ENCODE results near the gene LHX4. TPM values are rescaled to one million over a fixed set of nuclear protein-coding genes. Genes with fewer than 3 reads are reported as not detected.
"Not testable (repeated sequence)": the region's sequence is repeated elsewhere in the genome, so short reads cannot be mapped to it uniquely, and the experiment has no call there.

The LHX4 gene
- total and polyA plus RNA-seq, 2 of the 4 experiments (the other 2 are of a cell fraction): 0.05 to 0.18 TPM

- CTCF ChIA-PET: no interaction called here
These were observed 28.4 kb upstream of the LHX4 start for GRCh38 chr1:180201451-180202200.

GRCh38 chr1:180202588-180202987 is 27.5 kb upstream of the LHX4 start:
- intact Hi-C loops (cut with micrococcal nuclease): loop anchor here (5.0 kb wide), 1 partner anchor 280 kb away; no protein-coding TSS in a partner anchor
- H2AFZ ChIP-seq (replicated peaks; ENCODE audit: low read length, poor library complexity); H2BK120ac ChIP-seq (ENCODE audit: low read depth, low read length); H4K91ac ChIP-seq (ENCODE audit: insufficient read depth, low read depth, low read length); H3K9ac ChIP-seq (ENCODE audit: low read depth, low read length); in situ Hi-C loops (cut with MboI; ENCODE audit: low sequenced_read_pairs); H3K27ac ChIP-seq (ENCODE audit: insufficient read depth, low read length); H3K79me1 ChIP-seq (ENCODE audit: low read depth in 1 of 2, low read length in 2 of 2); POLR2A ChIA-PET (ENCODE audit: unreplicated experiment); ATAC-seq (ENCODE audit: low read depth); H3K27me3 ChIP-seq (ENCODE audit: control insufficient read depth, insufficient read depth, low read length); H4K8ac ChIP-seq (ENCODE audit: low read depth in 2 of 2, low read length in 2 of 2); H3K23ac ChIP-seq (ENCODE audit: low read depth, low read length); H3K4ac ChIP-seq (ENCODE audit: low read depth, low read length); H2AK5ac ChIP-seq (ENCODE audit: low read depth, low read length); H3K9me3 ChIP-seq (ENCODE audit: control insufficient read depth, insufficient read depth, low read length); H3K14ac ChIP-seq (replicated peaks; ENCODE audit: low read depth, low read length); DNase-seq; H2BK5ac ChIP-seq (ENCODE audit: low read depth, low read length, poor library complexity, severe bottlenecking); H2AK9ac ChIP-seq (replicated peaks; ENCODE audit: low read depth, low read length, poor library complexity); H2BK15ac ChIP-seq (ENCODE audit: low read depth, low read length); BruUV-seq (replicated peaks); H4K5ac ChIP-seq (ENCODE audit: low read depth, low read length); H3K56ac ChIP-seq (ENCODE audit: extremely low read depth, insufficient read depth, low read length); H3K4me2 ChIP-seq (ENCODE audit: low read depth, low read length); H3K4me1 ChIP-seq (ENCODE audit: control insufficient read depth, insufficient read depth, low read length); dilution Hi-C loops (cut with HindIII; ENCODE audit: low sequenced_read_pairs, unreplicated experiment); H3K4me3 ChIP-seq (ENCODE audit: insufficient read depth, low read depth, low read length); H2BK20ac ChIP-seq (ENCODE audit: low read depth, low read length); CTCF ChIA-PET; H3K18ac ChIP-seq (ENCODE audit: low read depth, low read length): not testable (repeated sequence)
- Histone ChIP-seq H3K36me3 (ENCODE audit: control insufficient read depth, insufficient read depth, low read length) (peaks cover 44% of the 10 kb centered on the region), H4K20me1 (ENCODE audit: insufficient read depth, low read length) (peaks cover 45% of the 10 kb centered on the region), H3K9me1 (ENCODE audit: insufficient read depth, low read length) (peaks cover 16% of the 10 kb centered on the region)
- no CpG with 5 or more reads among the region's 5 CpGs for WGBS, 2 experiments (ENCODE audit: extremely low coverage in 2 of 2, insufficient read length in 1 of 2)

More at GRCh38 chr1:180201451-180202200, 28.4 kb upstream of the LHX4 start:
- no peak for DNase-seq
- Histone ChIP-seq H4K5ac (ENCODE audit: low read depth, low read length) (no peak overlapping the region), H3K36me3 (ENCODE audit: control insufficient read depth, insufficient read depth, low read length) (peaks cover 54% of the 10 kb centered on the region), H3K4me3 (ENCODE audit: insufficient read depth, low read depth, low read length) (no peak overlapping the region), H3K9ac (ENCODE audit: low read depth, low read length) (no peak overlapping the region), H3K4ac (ENCODE audit: low read depth, low read length) (no peak overlapping the region), H3K4me2 (ENCODE audit: low read depth, low read length) (no peak overlapping the region), H3K9me1 (ENCODE audit: insufficient read depth, low read length) (peaks cover 16% of the 10 kb centered on the region), H2BK5ac (ENCODE audit: low read depth, low read length, poor library complexity, severe bottlenecking) (no peak overlapping the region), H3K4me1 (ENCODE audit: control insufficient read depth, insufficient read depth, low read length) (no peaks in the 10 kb centered on the region; the same call in 1 of the 2 replicates), H3K27me3 (ENCODE audit: control insufficient read depth, insufficient read depth, low read length) (no peaks in the 10 kb centered on the region), H3K27ac (ENCODE audit: insufficient read depth, low read length) (no peak overlapping the region), H2AFZ (replicated peaks; ENCODE audit: low read length, poor library complexity) (peak overlapping the region; percentile 41), H3K14ac (replicated peaks; ENCODE audit: low read depth, low read length) (peak overlapping the region; percentile 23; the same call in 1 of the 2 replicates), H3K9me3 (ENCODE audit: control insufficient read depth, insufficient read depth, low read length) (no peaks in the 10 kb centered on the region), H4K91ac (ENCODE audit: insufficient read depth, low read depth, low read length) (no peak overlapping the region), H3K23ac (ENCODE audit: low read depth, low read length) (no peak overlapping the region; the same call in 1 of the 2 replicates), H3K18ac (ENCODE audit: low read depth, low read length) (no peak overlapping the region), H2AK9ac (replicated peaks; ENCODE audit: low read depth, low read length, poor library complexity) (peak overlapping the region; percentile 10), H3K79me1 (ENCODE audit: low read depth in 1 of 2, low read length in 2 of 2) (0 out of 4 replicates have a peak, but pooled peaks cover 0 to 7% of the 10 kb centered on the region in 2 experiments), H2BK20ac (ENCODE audit: low read depth, low read length) (no peak overlapping the region), H2AK5ac (ENCODE audit: low read depth, low read length) (no peak overlapping the region), H4K20me1 (ENCODE audit: insufficient read depth, low read length) (peaks cover 54% of the 10 kb centered on the region), H3K56ac (ENCODE audit: extremely low read depth, insufficient read depth, low read length) (no peak overlapping the region), H2BK120ac (ENCODE audit: low read depth, low read length) (no peak overlapping the region), H2BK15ac (ENCODE audit: low read depth, low read length) (no peak overlapping the region), H4K8ac (ENCODE audit: low read depth in 2 of 2, low read length in 2 of 2) (no peak overlapping the region)
- in situ Hi-C loops (cut with MboI; ENCODE audit: low sequenced_read_pairs): no loop called here
- no TSS peak for BruUV-seq (replicated peaks)
- POLR2A ChIA-PET (ENCODE audit: unreplicated experiment): no interaction called here
- ATAC-seq (ENCODE audit: low read depth): no peak
- TF ChIP-seq CEBPB (IDR thresholded peaks at IDR 0.05; ENCODE audit: low read depth, low read length) (no peak), ELK1 (IDR thresholded peaks at IDR 0.05; ENCODE audit: borderline replicate concordance, low read depth, low read length) (no peak), NFE2L2 (IDR thresholded peaks at IDR 0.05; ENCODE audit: low read depth, low read length) (no peak), BHLHE40 (IDR thresholded peaks at IDR 0.05; ENCODE audit: low read depth, low read length) (no peak)
- 100% methylated on average over 1 of the region's 7 CpGs; no CpG with 5 or more reads in 1 of the 2 experiments for WGBS, 2 experiments (ENCODE audit: extremely low coverage in 2 of 2, insufficient read length in 1 of 2)
- intact Hi-C loops (cut with micrococcal nuclease): loop anchor here (5.0 kb wide), 1 partner anchor 281 kb away; no protein-coding TSS in a partner anchor
- dilution Hi-C loops (cut with HindIII; ENCODE audit: low sequenced_read_pairs, unreplicated experiment): no loop called here

Measured in IMR-90 (cell line).